ENCODE results near the gene INSL3.
"Not testable (repeated sequence)": the region's sequence is repeated elsewhere in the genome, so short reads cannot be mapped to it uniquely, and the experiment has no call there.

The INSL3 gene

DNA sequence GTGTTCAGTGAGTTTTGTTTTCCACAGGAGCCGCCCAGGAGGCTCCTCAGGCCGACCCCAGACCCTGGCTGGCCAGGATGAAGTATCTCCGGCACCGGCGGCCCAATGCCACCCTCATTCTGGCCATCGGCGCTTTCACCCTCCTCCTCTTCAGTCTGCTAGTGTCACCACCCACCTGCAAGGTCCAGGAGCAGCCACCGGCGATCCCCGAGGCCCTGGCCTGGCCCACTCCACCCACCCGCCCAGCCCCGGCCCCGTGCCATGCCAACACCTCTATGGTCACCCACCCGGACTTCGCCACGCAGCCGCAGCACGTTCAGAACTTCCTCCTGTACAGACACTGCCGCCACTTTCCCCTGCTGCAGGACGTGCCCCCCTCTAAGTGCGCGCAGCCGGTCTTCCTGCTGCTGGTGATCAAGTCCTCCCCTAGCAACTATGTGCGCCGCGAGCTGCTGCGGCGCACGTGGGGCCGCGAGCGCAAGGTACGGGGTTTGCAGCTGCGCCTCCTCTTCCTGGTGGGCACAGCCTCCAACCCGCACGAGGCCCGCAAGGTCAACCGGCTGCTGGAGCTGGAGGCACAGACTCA, 13.5 kb downstream of the INSL3 start:
- no peak overlapping the region for H3K4me3 ChIP-seq (ENCODE audit: low read depth, low read length)
- TF ChIP-seq, protein P1, sequence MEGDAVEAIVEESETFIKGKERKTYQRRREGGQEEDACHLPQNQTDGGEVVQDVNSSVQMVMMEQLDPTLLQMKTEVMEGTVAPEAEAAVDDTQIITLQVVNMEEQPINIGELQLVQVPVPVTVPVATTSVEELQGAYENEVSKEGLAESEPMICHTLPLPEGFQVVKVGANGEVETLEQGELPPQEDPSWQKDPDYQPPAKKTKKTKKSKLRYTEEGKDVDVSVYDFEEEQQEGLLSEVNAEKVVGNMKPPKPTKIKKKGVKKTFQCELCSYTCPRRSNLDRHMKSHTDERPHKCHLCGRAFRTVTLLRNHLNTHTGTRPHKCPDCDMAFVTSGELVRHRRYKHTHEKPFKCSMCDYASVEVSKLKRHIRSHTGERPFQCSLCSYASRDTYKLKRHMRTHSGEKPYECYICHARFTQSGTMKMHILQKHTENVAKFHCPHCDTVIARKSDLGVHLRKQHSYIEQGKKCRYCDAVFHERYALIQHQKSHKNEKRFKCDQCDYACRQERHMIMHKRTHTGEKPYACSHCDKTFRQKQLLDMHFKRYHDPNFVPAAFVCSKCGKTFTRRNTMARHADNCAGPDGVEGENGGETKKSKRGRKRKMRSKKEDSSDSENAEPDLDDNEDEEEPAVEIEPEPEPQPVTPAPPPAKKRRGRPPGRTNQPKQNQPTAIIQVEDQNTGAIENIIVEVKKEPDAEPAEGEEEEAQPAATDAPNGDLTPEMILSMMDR (IDR thresholded peaks at IDR 0.05; ENCODE audit: low read depth, low read length): no peak

DNA sequence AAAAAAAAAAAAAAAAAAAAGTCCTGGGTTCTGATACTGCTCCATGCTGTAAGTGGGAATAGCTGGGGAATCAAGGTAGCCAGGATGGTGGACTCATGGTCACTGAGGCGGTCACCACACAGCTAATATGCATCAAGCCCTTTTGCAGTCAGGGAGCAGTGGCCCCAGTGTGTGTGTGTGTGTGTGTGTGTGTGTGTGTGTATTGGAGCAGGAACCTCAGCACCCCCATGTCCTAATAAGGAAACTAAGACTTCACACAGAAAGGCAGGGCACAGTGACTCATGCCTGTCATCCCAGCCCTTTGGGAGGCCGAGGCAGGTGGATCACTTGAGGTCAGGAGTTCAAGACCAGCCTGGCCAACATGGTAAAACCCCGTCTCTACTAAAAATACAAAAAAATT, 14.4 kb downstream of the INSL3 start:
- no peak overlapping the region for H3K4me3 ChIP-seq (ENCODE audit: low read depth, low read length)
- TF ChIP-seq, protein P1 (IDR thresholded peaks at IDR 0.05; ENCODE audit: low read depth, low read length): no peak

DNA sequence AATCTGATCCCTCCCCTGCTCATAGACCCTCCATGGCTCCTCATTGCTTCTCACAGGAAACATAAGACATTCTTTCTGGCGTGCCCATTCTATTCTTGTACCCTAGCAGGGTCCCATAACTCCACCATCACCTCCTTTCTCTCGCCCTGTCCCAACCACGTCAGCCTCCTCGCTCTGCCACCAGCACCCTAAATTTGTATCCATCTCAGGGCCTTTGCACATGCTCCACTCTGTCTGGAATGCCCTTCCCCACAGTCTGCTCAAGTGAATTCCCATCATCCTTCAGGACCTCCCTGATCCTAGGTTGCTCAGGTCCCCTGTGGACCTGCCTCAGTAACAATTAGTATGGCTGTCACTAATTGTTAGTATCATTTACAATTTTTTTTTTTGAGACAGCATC, 15.9 kb downstream of the INSL3 start:
- TF ChIP-seq, protein P1 (IDR thresholded peaks at IDR 0.05; ENCODE audit: low read depth, low read length): no peak
- H3K4me3 ChIP-seq (ENCODE audit: low read depth, low read length): no peak overlapping the region

DNA sequence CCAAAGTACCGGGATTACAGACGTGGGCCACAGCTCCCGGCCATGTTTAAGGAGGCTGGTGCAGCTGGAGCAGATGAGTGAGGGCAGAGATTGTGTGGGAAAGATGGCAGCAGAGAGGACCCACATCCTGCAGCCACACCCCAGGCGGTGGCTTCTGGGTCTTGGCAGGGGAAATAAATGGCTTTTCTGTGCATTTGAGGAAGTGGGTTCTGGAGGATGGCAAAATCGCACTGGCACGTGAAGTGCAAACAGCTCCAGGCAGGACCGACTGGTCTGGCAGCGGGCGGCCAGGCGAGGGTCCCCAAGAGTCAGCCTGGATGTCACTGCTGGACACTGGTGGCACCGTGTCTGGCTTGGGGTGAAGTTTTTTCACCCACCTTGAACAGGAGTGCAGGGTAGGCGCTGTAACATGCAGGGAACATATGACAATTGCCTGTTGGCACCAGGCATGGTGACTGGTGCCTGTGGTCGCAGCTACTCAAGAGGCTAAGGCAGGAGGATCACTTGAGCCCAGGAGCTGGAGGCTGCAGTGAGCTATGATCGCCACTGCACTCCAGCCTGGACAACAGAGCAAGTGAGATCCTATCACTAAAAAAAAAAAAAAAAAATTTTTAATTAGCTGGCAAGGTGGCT, 17.9 kb downstream of the INSL3 start:
- no peak overlapping the region for H3K4me3 ChIP-seq (ENCODE audit: low read depth, low read length)
- TF ChIP-seq, protein P1 (IDR thresholded peaks at IDR 0.05; ENCODE audit: low read depth, low read length): no peak

DNA sequence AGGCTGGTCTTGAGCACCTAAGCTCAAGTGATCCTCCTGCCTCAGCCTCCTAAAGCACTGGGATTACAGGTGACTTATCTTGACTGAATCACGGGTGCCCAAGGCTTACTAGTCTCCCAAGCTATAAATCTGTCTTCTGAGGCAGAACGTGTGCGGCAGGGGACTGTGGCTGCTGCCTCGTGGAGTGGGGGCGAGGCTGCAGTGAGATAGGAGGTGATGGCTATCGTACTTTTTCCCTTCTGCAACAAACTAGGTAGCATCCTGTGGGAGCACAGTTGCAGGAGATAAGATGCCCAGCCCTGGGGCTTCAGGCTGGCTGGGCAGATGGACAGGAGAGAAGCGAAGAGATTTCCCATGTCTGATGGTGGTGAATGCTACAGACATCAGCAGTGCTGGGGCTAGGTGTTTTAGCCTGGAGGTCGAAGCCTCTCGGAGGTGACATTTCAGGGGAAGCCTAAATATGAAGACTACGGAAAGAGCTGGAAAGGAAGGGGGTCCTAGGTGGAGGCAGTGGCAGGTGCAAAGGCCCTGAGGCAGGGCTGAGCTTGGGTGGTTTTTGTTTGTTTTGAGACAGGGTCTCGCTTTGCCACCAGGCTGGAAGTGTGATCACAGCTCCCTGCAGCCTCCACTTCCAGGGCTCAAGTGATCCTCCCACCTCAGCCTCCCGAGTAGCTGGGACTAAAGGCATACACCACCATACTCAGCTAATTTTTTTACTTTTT, 19.0 kb downstream of the INSL3 start:
- TF ChIP-seq, protein P1 (IDR thresholded peaks at IDR 0.05; ENCODE audit: low read depth, low read length): no peak
- H3K4me3 ChIP-seq (ENCODE audit: low read depth, low read length): no peak overlapping the region

DNA sequence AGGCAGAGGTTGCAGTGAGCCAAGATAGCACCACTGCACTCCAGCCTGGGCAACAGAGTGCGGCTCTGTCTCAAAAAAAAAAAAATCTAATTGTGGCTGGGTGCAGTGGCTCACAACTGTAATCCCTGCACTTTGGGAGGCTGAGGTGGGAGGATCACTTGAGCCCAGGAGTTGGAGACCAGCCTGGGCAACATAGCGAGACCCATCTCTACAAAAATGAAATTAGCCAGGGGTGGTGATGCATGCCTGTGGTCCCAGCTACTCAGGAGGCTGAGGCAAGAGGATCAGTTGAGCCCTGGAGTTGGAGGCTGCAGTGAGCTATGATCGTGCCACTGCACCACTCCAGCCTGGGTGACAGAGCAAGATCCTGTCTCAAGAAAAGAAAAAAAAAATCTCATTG, 22.7 kb downstream of the INSL3 start:
- H3K4me3 ChIP-seq (ENCODE audit: low read depth, low read length): not testable (repeated sequence)

DNA sequence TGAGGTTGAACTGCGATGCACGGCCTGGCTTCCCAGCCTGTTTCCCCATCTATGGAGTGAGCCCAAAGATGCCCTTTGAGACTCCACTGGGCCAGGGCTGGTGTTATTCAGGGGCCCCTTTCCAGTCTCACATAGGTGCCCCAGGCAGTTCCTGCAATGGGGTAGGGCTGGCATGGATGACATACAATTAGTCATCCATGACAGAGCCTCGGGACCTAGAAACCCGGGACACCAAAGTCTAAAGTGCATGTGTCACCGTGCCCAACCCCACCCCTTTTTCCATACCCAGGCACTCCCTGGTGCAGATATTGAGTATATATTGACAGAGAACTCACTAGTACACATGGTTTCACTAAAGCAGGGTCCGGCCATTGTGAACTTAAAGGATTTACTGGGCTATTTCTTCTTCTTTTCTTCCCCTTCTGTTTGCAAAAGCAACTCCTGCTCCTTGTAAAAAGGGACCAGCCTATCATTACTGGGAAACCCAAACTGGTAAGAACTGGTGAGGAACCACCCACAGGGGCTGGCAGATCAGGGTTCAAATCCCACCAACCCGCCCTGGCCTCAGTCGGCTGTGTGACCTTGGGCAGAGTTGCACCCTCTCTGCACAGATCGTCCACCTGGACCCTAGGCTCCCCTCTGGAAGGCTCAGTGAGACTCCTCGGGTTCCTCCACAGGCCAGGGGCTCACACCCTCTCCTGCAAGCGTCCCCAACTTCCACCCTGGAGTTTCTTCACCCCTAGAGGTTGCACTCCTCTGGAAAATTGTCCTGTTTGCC, 23.7 kb downstream of the INSL3 start:
- TF ChIP-seq, protein P1 (IDR thresholded peaks at IDR 0.05; ENCODE audit: low read depth, low read length): no peak
- H3K4me3 ChIP-seq (ENCODE audit: low read depth, low read length): no peak overlapping the region
